Keratinocyte (primary cell): Measurements from ENCODE around the gene SLC22A8. TPM values are rescaled to one million over a fixed set of nuclear protein-coding genes. Genes with fewer than 3 reads are reported as not detected.

ENCODE experiments used
- DNase-seq: peaks from one replicate; pipeline ENCODE4 v3.0.0-alpha.2; 2011; ENCODE audit warnings: low read depth, missing footprints, low spot score
- FAIRE-seq: peaks from 2 replicates; lab custom pipeline; 2011; peaks lifted over from hg19 to GRCh38; lab: Jason Lieb, UNC
- H2AFZ ChIP-seq: 2 replicates; pipeline ENCODE4 v1.6.0; 2012; ENCODE audit warnings: low read length, control low read depth, inconsistent platforms; ENCODE audit not compliant: control insufficient read depth
- H3K27ac ChIP-seq: 2 replicates; pipeline ENCODE4 v1.5.1; 2011; ENCODE audit warnings: low read length; ENCODE audit not compliant: control insufficient read depth, insufficient read depth
- H3K27me3 ChIP-seq: 3 replicates; pipeline ENCODE4 v1.6.0; 2011; ENCODE audit warnings: low read length; ENCODE audit not compliant: control insufficient read depth, insufficient read depth; ENCODE audit errors: extremely low read depth
- H3K36me3 ChIP-seq, 2 experiments: 2 replicates in 1 of 2; 3 replicates in 1 of 2; pipeline ENCODE4 v1.5.1; 2011; ENCODE audit warnings: low read length in 2 of 2, mild to moderate bottlenecking in 1 of 2; ENCODE audit not compliant: control insufficient read depth in 2 of 2, insufficient read depth in 2 of 2; ENCODE audit errors: extremely low read depth in 1 of 2
- H3K4me1 ChIP-seq: 3 replicates; pipeline ENCODE4 v1.5.1; 2011; ENCODE audit warnings: low read length; ENCODE audit not compliant: control insufficient read depth, insufficient read depth; ENCODE audit errors: extremely low read depth
- H3K4me2 ChIP-seq: 3 replicates; pipeline ENCODE4 v1.6.0; 2011; ENCODE audit warnings: low read depth, low read length; ENCODE audit not compliant: control insufficient read depth, insufficient read depth; ENCODE audit errors: extremely low read depth
- H3K4me3 ChIP-seq, 3 experiments: fragments of 200-600 bp in 1 of 3; sonication (generic) in 1 of 3; 2 replicates in 2 of 3; 3 replicates in 1 of 3; pipeline ENCODE4 v1.5.1; 2011 to 2016; ENCODE audit warnings: low read length in 3 of 3, mild to moderate bottlenecking in 3 of 3, control low read depth in 2 of 3, inconsistent platforms in 1 of 3, low read depth in 1 of 3, mixed read lengths in 1 of 3, mixed run types in 1 of 3, moderate library complexity in 1 of 3; ENCODE audit not compliant: control insufficient read depth in 2 of 3, insufficient read depth in 2 of 3; ENCODE audit errors: extremely low read depth in 1 of 3
- H3K79me2 ChIP-seq: 2 replicates; pipeline ENCODE4 v1.6.0; 2012; ENCODE audit warnings: low read length; ENCODE audit not compliant: control insufficient read depth, insufficient read depth
- H3K9ac ChIP-seq: 3 replicates; pipeline ENCODE4 v1.6.0; 2011; ENCODE audit warnings: low read length; ENCODE audit not compliant: control insufficient read depth, insufficient read depth; ENCODE audit errors: extremely low read depth
- H3K9me1 ChIP-seq: 3 replicates; pipeline ENCODE4 v1.6.0; 2011; ENCODE audit warnings: low read length; ENCODE audit not compliant: control insufficient read depth, insufficient read depth; ENCODE audit errors: extremely low read depth
- H3K9me3 ChIP-seq: 2 replicates; pipeline ENCODE4 v1.5.1; 2012; ENCODE audit warnings: low read depth, low read length; ENCODE audit not compliant: control insufficient read depth
- H4K20me1 ChIP-seq: 3 replicates; pipeline ENCODE4 v1.6.0; 2011; ENCODE audit warnings: low read length; ENCODE audit not compliant: control insufficient read depth, insufficient read depth; ENCODE audit errors: extremely low read depth
- CTCF ChIP-seq, 3 experiments: IDR thresholded peaks in 1 of 3; conservative IDR thresholded peaks in 1 of 3; optimal IDR thresholded peaks in 1 of 3; 2 replicates in 2 of 3; 3 replicates in 1 of 3; pipeline versions ENCODE3 to v1.5.1; 2011; ENCODE audit warnings: low read length in 3 of 3, mild to moderate bottlenecking in 3 of 3, moderate library complexity in 2 of 3, control low read depth in 1 of 3, inconsistent platforms in 1 of 3; ENCODE audit not compliant: insufficient read depth in 2 of 3; ENCODE audit errors: extremely low read depth in 1 of 3
- EZH2 ChIP-seq: IDR thresholded peaks from one replicate; pipeline ENCODE4 v1.6.1; 2012; ENCODE audit warnings: inconsistent platforms, mild to moderate bottlenecking, low read length, moderate library complexity
- dilution Hi-C: fragments of 300-500 bp; cut with MboI; formaldehyde crosslinking; loops from one replicate; pipeline ENCODE4 v1.7.0; 2020; ENCODE audit warnings: low sequenced_read_pairs; ENCODE audit not compliant: extremely low pct_ligation_motif_present
- polyA plus RNA-seq, 5 experiments: library from polyadenylated mRNA; depleted of rRNA in 3 of 5; stranded (reverse) in 3 of 5; stranded (forward) in 1 of 5; unstranded in 1 of 5; fragments of >200 nt; gene quantifications; 1 replicate in 1 of 5; 2 replicates in 3 of 5; 3 replicates in 1 of 5; pipeline versions ENCODE4 v1.2.1 to v1.2.3, GENCODE V29; 2011 to 2012; ENCODE audit warnings: missing spikeins in 2 of 5, low read depth in 1 of 5, low replicate concordance in 1 of 5

SLC22A8 gene
- polyA plus RNA-seq, 1 donor (not counting 4 experiments of a cell fraction or from before 2014, with no cell fraction given), result not detected

DNA sequence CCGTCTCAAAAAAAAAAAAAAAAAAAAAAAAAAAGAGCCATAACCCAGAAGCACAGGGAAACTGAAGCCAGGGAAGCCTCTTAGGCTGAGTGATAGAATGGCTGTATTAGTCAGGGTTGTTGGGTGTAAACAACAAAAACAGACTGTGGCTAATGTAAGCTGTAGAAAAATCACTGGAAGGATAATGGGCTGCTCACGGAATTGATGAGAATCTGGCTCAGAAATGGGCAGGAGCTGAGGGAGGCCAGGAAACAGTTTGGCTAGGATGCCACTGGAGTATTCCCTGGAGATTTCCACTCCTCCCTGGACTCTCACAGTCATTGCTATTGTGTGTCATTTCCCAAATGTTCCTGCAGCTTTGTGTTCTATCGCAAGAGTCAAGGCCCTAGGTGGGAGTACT lies 53.2 kb downstream of the SLC22A8 start:
- H3K9me3 ChIP-seq, result no peaks in the 10 kb centered on the region
- H3K4me1 ChIP-seq, result no peaks in the 10 kb centered on the region
- no peak overlapping the region for H3K4me3 ChIP-seq
- TF ChIP-seq EZH2, result no peak
- TF ChIP-seq CTCF (optimal IDR thresholded peaks at IDR 0.05 in 1 of 3, IDR thresholded peaks at IDR 0.05 in 1 of 3, conservative IDR thresholded peaks at IDR 0.05 in 1 of 3; ENCODE audit: extremely low read depth in 1 of 3, insufficient read depth in 2 of 3, low read length in 3 of 3), result no peak
- H4K20me1 ChIP-seq, result no peaks in the 10 kb centered on the region
- no peak overlapping the region for H2AFZ ChIP-seq
- H3K79me2 ChIP-seq, result no peaks in the 10 kb centered on the region
- H3K27me3 ChIP-seq, result no peaks in the 10 kb centered on the region
- DNase-seq, result no peak
- no peak overlapping the region for H3K4me2 ChIP-seq
- H3K27ac ChIP-seq, result no peak overlapping the region
- no peak for FAIRE-seq
- no peak overlapping the region for H3K9ac ChIP-seq
- H3K36me3 ChIP-seq, result no peaks in the 10 kb centered on the region
- no peaks in the 10 kb centered on the region for H3K9me1 ChIP-seq
- dilution Hi-C loops, result no loop called here

GRCh38 chr11:62961017-62961570 lies 54.5 kb downstream of the SLC22A8 start:
- H4K20me1 ChIP-seq, result no peaks in the 10 kb centered on the region
- no peak overlapping the region for H2AFZ ChIP-seq
- H3K27me3 ChIP-seq, result no peaks in the 10 kb centered on the region
- H3K27ac ChIP-seq, result no peak overlapping the region
- H3K79me2 ChIP-seq, result no peaks in the 10 kb centered on the region
- H3K9ac ChIP-seq, result no peak overlapping the region
- no peaks in the 10 kb centered on the region for H3K9me1 ChIP-seq
- no peaks in the 10 kb centered on the region for H3K36me3 ChIP-seq
- dilution Hi-C loops, result no loop called here
- no peak for FAIRE-seq
- no peak overlapping the region for H3K4me3 ChIP-seq
- H3K9me3 ChIP-seq, result no peaks in the 10 kb centered on the region
- DNase-seq, result no peak
- H3K4me1 ChIP-seq, result no peaks in the 10 kb centered on the region
- no peak overlapping the region for H3K4me2 ChIP-seq
- no peak for TF ChIP-seq EZH2
- TF ChIP-seq CTCF (optimal IDR thresholded peaks at IDR 0.05 in 1 of 3, IDR thresholded peaks at IDR 0.05 in 1 of 3, conservative IDR thresholded peaks at IDR 0.05 in 1 of 3; ENCODE audit: extremely low read depth in 1 of 3, insufficient read depth in 2 of 3, low read length in 3 of 3), result no peak
